GM18498 (cell line): Measurements from ENCODE around the gene C1R.
"Not testable (repeated sequence)": the region's sequence is repeated elsewhere in the genome, so short reads cannot be mapped to it uniquely, and the experiment has no call there.

Source experiments
- ATAC-seq: cut with Tn5 transposase; IDR thresholded peaks from one replicate; pipeline ENCODE4 v1.9.1; 2021; ENCODE audit warnings: mild to moderate bottlenecking, moderate library complexity; ENCODE audit not compliant: unreplicated experiment

C1R gene

DNA sequence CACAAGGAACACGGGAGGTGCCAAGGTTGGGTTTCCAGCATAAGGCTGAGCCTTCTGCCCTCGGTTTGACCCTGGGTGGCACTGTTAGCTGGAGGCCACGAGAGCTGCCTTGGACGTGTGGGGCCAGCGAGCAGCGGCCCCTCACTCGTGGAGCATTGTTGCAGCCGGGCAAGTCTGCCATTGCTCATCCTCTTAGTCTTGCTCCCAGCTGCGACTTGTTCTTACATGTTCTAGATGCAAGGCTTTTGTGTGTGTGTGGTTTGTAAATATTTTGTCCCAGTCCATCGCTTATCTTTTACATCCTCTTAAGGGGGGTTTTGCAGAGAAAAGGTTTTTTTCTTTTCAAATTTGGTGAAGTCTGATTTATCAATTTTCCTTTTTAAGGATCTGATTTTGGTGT, 52.8 kb downstream of the C1R start:
- ATAC-seq, result no peak

DNA sequence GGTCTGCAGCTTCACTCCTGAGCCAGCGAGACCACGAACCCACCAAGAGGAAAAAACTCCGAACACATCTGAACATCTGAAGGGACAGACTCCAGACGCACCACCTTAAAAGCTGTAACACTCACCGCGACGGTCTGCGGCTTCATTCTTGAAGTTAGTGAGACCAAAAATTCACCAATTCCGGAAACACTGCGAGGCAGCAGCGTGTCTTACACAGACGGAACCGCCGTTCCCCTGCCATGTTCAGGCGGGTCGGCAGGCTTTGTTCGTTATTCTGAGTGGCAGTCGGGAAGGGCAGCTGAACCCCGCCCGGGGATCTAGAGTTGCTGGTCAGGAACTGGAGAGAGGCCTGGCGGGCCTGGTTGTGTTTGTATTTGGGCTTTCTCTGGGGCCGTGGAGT, 53.7 kb downstream of the C1R start:
- ATAC-seq, result no peak

DNA sequence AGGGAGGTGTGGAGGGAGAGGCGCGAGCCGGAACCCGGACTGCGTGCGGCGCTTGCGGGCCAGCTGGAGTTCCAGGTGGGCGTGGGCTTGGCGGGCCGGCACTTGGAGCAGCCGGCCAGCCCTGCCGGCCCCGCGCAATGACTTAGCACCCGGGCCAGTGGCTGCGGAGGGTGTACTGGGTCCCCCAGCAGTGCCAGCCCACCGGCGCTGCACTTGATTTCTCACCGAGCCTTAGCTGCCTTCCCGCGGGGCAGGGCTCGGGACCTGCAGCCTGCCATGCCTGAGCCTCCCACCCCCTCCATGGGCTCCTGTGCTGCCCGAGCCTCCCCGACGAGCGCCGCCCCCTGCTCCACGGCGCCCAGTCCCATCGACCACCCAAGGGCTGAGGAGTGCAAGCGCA, 54.8 kb downstream of the C1R start:
- not testable (repeated sequence) for ATAC-seq

DNA sequence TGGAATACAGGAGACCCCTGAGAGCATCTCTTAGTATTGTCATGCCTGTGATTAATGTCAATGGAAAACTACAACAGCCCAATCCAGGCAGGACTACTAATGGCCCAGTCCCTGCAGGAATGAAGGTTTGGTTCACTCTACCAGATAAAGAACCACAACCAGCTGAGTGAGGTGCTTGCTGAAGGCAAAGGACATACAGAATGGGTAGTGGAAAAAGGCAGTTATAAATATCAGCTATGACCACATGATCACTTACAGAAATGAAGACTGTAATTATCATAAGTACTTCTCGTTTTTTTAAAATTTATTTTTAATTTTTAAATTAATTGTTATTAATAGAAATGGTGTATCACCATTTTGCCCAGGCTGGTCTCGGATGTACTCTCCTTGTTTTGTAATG, 56.8 kb downstream of the C1R start:
- ATAC-seq, result no peak

DNA sequence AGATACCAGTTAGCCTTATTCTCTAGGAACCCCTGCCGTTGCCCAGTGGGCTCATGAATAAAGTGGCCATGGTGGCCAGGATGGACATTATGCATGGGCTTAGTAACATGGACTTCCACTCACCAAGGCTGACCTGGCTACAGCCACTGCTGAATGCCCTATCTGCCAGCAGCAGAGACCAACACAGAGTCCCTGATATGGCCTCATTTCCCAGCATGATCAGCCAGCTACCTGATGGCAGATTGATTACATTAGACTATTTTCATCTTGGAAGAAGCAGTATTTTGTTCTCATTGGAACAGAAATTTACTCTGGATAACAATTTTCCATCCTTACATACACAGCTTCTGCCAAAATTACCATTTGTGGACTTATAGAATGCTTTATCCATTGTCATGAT, 57.8 kb downstream of the C1R start:
- no peak for ATAC-seq

DNA sequence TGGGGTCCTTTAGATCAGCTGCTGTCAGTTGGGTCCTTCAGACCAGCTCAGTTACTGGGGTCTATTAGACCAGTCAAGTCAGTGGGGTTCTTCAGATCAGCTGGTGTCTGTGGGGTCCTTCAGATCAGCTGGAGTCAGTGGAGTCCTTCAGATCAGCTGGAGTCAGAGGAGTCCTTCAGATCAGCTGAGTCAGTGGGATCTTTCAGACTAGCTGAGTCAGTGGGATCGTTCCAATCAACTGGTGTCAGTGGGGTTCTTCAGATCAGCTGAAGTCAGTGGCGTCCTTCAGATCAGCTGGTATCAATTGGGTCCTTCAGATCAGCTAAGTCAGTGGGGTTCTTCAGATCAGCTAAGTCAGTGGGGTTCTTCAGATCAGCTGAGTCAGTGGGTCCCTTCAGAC, 59.3 kb downstream of the C1R start:
- ATAC-seq, result no peak

DNA sequence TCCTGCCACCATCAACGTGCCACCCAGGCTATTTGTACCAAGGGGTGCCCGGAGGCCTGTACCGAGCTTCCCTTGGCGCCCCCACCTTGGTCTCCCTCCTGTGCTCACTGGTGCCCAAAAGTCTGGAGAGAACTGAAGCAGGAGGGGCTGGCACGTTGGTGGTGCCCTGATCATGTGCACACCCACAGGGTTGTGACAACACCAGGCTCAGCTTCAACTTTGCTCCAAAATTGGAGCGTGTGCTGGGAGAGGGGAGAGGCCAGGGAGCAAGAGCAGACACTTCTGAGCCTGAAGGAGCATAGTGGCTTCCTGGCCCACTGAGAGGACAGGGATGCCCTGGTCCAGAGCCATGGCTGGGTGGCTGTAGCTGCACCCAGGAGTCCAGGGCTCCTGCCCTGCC, 60.9 kb downstream of the C1R start:
- no peak for ATAC-seq
